GM18499 (cell line): Measurements from ENCODE around the gene NUBP2.

Source experiments
- ATAC-seq: cut with Tn5 transposase; IDR thresholded peaks from one replicate; pipeline ENCODE4 v1.9.1; 2021; ENCODE audit warnings: moderate number of reproducible peaks; ENCODE audit not compliant: insufficient read depth, unreplicated experiment

The NUBP2 gene

GRCh38 chr16:1780677-1781072, 2.1 kb upstream of the NUBP2 start:
- no peak for ATAC-seq

- ATAC-seq, result no peak
These were observed 1.5 kb upstream of the NUBP2 start for GRCh38 chr16:1781254-1781653.

GRCh38 chr16:1781758-1782407, 877 bp upstream of the NUBP2 start:
- no peak for ATAC-seq

DNA sequence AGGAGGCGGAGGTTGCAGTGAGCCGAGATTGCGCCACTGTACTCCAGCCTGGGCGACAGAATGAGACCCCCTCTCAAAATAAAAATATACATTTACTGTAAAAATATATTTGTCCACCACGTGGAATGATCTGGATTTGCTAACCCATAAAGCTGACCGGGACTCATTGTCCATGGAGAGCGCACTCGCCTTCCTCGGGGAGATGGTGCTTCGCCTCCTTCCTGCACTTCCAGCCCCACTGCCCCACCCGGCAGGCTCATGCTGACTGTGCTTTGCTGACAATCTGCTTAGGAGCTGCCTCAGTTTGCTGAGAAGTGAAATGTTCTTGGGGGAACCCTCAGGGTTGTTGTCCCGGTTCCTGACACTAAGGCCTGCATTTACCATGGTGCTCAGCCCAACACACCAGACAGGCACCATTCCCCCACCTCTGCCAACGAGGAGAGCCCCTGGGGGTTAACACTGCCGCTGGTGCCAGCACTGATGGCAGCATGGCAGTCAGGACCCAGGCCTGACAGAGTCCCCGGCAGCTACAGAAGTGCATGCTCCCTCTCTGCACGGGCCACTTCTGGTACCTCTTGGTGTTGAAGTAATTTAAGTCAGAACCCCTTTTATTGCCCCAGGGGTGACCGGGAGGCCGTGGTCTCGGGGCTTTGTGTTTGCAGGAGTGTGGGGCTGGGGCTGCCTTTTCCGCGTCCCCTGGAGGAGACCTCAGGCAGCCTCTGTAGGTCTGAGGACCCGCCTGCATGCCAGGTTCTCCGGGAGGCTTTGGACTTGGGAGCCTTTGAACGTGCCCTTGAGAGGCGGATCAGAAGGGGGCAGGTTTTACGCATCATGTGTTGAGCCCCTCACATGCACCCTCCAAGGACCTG, 2.5 kb downstream of the NUBP2 start:
- no peak for ATAC-seq

DNA sequence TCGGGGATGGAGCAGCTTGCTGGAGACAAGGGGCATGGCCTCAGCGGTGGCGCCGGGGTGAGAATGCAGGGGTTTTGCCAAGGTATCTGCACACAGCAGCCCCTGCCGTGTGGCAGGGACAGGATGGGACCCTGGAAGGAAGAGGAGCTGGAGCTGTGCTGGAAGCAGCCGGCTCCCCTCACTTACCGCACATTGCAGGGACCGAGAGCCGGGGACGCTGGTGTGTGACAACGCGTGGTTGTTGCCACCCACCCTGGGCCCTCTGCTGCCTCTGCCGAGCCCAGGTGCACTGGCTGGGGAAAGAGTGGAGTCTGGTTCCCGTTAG, 3.0 kb downstream of the NUBP2 start:
- no peak for ATAC-seq

DNA sequence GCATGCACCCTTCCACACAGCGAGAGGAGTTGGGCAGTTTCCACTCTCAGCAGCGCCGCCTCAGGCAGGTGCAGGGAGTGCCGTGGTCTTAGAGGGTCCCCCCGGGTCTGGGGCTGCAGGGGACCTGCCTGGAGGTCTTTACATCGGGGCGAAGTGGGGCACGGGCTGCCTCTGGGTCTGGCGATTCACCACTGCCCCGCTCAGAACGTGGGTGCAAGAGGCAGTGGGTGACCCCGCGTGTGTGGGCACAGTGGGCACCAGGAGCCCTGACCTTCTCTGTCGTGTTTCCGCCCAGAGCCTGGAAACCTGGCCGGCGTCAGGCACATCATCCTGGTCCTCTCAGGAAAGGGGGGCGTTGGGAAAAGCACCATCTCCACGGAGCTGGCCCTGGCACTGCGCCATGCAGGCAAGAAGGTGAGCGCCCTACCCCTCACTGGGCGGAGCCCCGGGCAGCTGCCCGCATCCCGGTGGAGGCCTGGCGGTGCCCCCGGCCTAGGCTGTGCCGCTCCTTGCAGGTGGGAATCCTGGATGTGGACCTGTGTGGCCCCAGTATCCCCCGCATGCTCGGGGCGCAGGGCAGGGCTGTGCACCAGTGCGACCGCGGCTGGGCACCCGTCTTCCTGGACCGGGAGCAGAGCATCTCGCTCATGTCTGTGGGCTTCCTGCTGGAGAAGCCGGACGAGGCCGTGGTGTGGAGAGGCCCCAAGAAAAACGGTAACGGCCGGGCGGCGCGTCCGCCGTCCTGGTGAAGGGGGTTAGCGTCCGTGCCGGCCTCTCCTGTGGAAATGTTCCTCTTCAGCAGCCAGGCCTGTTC, 3.7 kb downstream of the NUBP2 start:
- ATAC-seq, result no peak

GRCh38 chr16:1787056-1787321, 4.2 kb downstream of the NUBP2 start:
- ATAC-seq, result no peak

- no peak for ATAC-seq
These were observed 4.7 kb downstream of the NUBP2 start for GRCh38 chr16:1787322-1788094.

DNA sequence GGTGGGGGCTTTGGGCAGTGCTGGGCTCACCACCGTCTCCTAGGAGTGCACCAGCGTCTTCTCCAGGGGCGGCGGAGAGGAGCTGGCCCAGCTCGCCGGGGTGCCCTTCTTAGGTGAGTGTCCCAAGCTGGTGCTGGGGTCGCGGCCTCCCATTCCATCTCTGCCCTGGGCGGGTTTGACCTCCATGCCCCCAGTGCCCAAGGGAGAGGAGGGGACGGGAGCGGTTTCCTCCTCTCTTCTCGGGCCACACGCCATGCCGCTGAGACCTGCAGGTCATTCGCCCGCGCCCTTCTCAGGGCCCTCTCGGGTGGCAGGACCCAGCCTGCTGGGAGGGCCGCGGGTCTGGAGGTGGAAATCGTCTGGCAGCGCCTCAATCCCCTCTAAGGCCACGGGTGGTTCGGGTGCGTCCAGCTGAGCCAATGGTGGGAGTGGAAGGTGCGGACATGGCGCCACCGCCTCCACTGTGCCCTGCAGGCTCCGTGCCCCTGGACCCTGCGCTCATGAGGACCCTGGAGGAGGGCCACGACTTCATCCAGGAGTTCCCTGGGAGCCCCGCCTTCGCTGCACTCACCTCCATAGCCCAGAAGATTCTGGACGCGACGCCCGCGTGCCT, 5.4 kb downstream of the NUBP2 start:
- ATAC-seq, result no peak

DNA sequence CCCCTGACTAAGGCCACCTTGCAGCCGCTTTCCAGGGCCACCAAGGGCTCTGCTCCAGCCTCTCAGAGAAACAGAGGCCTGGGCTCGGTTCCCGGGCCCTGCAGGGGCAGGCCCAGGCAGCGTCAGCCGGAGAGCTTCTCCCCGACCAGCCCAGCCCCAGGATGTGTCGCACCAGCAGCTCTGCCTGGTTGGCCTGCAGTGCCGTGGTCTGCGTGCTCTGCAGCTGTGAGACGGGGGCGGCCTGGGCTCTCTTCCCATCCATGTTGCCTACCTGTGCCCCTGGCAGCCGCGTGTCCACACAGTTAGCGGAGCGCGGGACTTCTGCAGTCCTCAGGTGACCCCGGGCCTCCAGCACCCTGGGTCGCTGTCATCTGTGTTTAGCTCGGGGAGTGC, 5.9 kb downstream of the NUBP2 start:
- no peak for ATAC-seq

- ATAC-seq, result no peak
These were observed 6.9 kb downstream of the NUBP2 start for GRCh38 chr16:1789643-1790045.

GRCh38 chr16:1790261-1790610, 7.5 kb downstream of the NUBP2 start:
- ATAC-seq, result no peak

DNA sequence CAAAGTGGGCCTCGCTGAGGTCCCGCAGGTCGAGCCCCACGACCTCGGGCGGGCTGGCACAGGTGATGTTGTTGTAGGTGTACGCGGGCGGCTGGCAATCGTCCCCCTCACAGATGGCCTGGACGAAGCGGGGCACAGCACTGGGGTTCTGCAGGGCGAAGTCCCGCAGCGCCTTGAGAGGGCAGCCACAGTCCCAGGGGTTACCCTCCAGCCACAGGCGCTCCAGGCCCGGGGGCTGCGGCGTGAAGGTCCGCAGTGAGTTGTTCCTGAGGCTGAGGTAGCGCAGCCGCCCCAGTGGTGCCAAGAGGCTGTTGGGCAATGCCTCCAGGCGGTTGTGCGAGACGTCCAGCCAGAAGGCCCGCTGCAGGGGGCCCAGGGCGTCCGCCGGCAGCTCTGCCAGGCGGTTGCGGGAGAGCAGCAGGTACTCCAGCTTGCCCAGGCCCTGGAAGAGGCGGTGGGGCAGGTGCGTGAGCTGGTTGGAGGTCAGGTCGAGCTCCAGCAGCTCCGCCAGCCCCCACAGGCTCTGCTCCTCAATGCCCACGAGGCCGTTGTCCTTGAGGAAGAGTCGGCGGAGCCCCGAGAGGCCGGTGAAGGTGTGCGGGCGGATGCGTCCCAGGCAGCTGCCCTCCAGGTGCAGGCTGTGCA, 8.0 kb downstream of the NUBP2 start:
- no peak for ATAC-seq

DNA sequence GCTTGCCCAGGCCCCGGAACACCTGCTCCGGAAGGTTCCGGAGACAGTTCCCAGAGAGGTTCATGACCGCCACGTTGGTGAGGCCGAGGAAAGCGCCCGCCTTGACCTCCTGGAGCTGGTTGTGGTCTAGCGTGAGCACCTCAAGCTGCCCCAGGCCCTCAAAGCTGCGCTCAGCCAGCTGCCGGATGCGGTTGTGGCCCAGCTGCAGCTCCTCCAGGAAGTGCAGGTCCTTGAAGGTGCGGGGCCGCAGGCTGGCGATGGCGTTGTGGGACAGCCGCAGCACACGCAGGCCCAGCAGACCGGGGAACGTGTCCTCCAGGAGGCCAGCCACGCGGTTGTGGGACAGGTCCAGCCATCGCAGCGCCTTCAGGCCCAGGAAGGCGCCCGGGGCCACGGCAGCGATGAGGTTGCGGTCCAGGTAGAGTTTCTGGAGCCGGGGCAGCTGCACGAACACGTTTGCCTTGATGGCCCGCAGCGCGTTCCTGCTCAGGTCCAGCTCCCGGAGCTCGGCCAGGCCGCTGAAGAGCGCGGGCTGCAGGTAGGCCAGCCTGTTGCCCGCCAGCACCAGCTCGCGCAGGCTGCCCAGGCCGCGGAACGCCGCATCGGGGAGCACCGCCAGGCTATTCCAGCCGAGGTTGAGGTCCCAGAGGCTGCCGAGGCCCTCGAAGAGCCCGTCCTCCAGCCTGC, 8.6 kb downstream of the NUBP2 start:
- no peak for ATAC-seq

DNA sequence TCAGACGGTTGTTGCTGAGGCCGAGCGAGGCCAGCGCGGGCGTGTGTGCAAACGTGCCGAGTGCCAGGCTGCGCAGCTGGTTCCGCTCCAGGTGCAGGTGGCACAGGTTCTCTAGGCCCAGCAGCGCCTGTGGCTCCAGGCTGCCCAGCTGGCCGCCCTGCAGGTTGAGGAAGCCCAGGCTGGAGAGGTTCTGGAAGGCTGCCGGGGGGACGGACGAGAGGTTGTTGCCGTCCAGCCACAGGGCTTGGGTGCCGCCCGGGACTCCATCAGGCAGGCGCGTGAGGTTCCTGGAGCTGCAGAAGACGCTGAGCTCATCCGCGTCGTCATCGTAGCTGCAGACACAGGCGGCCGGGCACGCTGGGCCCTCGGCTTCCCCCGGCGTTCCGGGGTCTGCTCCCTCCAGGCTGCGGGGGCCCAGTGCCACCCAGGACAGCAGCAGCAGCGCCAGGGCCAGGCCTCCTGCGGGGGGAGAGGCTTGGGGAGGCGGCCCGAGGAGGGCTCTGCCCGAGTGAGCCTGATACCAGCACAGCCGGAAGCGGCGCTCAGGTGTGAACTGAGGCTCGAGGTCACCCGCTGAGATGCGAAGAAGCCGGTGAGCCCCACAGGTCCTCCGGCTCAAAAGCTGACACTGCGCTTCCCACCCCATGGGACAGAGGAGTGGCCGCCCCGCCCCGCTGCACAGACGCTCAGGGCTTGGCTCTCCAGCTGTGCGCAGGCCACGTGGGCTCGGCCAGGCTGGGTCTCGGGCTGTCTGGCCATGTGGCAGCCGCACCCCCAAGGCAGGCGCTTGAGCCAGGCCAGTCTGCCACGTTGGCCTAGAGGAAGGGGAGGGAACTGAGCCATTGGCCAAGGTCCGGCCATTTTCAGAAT, 9.4 kb downstream of the NUBP2 start:
- ATAC-seq, result no peak

GRCh38 chr16:1792836-1793577, 10.2 kb downstream of the NUBP2 start:
- ATAC-seq, result no peak

GRCh38 chr16:1793578-1794220, 10.9 kb downstream of the NUBP2 start, which contains the start of gene IGFALS:
IGFALS (minus strand) TSS chr16:1793705; CDS start chr16:1793652, 53 bp downstream.
- no peak for ATAC-seq
